MM.1S (cell line): ENCODE data around the gene MAD1L1.

Experiments
- EZH2 ChIP-seq: fragments of 300-600 bp; sonication (generic); optimal IDR thresholded peaks from 2 replicates; pipeline ENCODE3; 2017; ENCODE audit warnings: low read depth, mild to moderate bottlenecking, antibody characterized with exemption, low read length, mixed read lengths
- EZH2phosphoT487 ChIP-seq: fragments of 300-600 bp; sonication (generic); IDR thresholded peaks from 2 replicates; pipeline ENCODE4 v1.6.1; 2018; ENCODE audit warnings: antibody characterized with exemption, low read length
- TF ChIP-seq, protein P1 (sequence below): fragments of 300-600 bp; sonication (generic); IDR thresholded peaks from 2 replicates; pipeline ENCODE4 v1.5.1; 2016; ENCODE audit warnings: antibody characterized with exemption, low read length, mixed read lengths

DNA sequence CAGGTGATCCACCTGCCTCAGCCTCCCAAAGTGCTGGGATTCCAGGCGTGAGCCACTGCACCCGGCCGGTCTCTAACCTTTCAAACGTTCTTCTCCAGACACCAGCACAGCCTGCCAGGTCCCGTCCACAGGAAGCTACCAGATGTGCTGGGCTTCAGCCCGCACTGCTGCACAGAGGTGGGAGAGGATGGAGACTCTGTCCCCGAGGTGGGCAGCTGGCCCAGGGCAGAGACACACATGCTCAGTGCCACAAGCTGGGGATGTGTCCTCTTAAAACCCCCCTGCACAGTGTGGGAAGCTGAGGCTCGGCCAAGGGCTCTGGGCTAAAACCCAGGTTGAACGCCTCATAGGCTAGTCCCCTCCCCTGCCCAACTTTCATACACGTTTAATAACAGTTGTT, 18.6 kb upstream of the MAD1L1 start:
- TF ChIP-seq EZH2 (no peak), EZH2phosphoT487 (no peak)
- TF ChIP-seq, protein P1, sequence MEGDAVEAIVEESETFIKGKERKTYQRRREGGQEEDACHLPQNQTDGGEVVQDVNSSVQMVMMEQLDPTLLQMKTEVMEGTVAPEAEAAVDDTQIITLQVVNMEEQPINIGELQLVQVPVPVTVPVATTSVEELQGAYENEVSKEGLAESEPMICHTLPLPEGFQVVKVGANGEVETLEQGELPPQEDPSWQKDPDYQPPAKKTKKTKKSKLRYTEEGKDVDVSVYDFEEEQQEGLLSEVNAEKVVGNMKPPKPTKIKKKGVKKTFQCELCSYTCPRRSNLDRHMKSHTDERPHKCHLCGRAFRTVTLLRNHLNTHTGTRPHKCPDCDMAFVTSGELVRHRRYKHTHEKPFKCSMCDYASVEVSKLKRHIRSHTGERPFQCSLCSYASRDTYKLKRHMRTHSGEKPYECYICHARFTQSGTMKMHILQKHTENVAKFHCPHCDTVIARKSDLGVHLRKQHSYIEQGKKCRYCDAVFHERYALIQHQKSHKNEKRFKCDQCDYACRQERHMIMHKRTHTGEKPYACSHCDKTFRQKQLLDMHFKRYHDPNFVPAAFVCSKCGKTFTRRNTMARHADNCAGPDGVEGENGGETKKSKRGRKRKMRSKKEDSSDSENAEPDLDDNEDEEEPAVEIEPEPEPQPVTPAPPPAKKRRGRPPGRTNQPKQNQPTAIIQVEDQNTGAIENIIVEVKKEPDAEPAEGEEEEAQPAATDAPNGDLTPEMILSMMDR = no peak
